Measurements from ENCODE around the gene ZNF575.
"Not testable (repeated sequence)": the region's sequence is repeated elsewhere in the genome, so short reads cannot be mapped to it uniquely, and the experiment has no call there.

ZNF575 gene

DNA sequence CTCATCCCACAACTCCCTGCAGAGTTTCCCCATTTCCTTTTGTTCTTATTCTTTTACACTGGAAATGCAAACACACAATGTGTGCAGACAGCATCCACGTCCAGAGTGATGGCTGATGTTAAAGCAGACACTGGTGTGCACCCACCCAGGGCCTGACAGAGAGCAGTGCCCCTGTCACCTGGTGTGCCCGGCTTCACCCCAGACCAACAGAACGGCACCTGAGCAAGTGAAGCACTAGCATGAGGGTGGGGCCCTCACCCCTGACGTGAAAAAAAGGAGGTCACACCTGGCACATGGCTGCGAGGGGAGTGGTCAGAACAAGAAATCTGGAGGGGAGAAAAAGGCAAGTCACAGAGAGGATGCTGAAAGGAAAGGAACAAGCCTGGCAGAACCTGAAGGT is 12.3 kb downstream of the ZNF575 start:
- DNase-seq, result no peak

- no peak for DNase-seq
These were observed 13.0 kb downstream of the ZNF575 start for GRCh38 chr19:43545981-43546380.

DNA sequence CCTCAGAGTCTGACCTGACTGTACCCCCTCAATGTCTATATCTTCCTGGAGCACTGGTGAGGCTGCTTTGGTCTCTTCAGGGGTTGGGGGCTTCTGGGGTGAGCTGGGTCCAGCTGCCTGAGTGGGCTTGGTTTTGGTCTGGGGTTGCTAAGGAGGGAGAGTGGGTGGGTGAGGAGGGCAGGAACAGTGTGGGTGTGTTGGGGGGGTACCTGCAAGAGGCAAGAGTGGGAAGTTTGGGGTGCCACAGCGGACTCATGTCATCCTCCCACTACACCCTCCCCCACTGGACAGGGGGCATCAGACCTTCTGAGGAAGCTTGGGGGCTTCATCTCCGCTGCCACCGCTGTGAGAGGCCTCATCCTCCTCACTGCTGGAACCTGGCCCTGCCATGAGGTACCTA is 13.6 kb downstream of the ZNF575 start:
- no peak for DNase-seq

DNA sequence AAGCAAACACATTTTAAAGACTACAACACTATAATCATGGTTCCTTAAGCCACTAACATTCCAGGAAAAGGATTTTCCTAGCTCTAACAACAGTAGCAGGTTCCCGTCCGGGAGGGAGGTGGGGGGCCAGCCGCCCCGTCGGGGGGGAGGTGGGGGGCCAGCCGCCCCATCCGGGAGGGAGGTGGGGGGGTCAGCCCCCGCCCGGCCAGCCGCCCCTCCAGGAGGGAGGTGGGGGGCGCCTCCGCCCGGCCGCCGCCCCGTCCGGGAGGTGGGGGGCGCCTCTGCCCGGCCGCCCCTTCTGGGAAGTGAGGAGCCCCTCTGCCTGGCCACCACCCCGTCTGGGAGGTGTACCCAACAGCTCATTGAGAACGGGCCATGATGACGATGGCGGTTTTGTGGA is 14.9 kb downstream of the ZNF575 start:
- not testable (repeated sequence) for DNase-seq

GRCh38 chr19:43548706-43549105 is 15.7 kb downstream of the ZNF575 start:
- DNase-seq, result no peak

- no peak for DNase-seq
These were observed 18.6 kb downstream of the ZNF575 start for GRCh38 chr19:43551399-43552197.

DNA sequence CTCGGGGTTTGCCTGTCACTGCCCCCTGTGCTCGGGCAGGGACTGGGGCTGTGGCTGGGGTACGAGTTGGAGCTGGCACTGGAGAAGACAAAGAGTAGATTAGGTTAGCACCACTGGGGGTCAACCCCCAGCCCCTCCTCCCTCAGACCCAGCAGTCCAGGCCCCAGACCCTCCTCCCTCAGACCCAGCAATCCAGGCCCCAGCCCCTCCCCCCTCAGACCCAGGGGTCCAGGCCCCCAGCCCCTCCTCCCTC is 19.1 kb downstream of the ZNF575 start:
- no peak for DNase-seq

DNA sequence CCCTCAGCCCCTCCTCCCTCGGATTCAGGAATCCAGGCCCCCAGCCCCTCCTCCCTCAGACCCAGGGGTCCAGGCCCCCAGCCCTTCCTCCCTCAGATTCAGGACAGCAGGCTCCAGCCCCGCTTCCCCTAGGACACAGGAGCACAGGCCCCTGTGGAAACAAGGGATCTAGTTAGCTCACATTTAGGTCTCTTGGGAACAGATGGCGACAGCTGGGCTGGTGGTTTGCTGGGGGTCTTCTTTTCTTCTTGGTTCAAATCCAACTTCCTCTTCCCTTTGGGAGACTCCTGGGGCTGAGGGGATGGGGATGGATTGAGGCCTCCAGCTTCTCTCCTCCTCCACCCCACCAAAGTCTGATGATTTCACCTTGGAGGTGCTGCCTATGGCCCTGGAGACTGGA is 19.6 kb downstream of the ZNF575 start:
- DNase-seq, result no peak

DNA sequence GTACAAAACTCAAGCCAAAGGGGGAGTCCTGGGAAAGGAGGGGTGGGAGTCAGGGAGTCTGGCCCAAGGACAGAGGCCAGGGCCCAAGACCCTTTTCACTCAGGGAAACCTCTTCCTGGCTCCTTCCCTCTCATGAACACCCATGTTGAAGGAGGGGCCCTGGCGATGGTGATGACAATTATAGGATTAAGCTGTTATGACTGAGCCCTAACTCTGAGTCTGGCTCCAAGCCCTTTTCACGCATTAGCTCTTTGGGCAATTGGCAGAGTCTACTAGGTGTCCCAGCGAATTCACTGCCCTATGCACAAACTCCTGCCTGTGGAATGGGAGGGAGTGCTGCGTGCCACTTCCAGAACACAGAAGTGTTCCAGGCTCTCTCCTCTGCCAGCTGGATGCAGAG is 20.7 kb downstream of the ZNF575 start:
- no peak for DNase-seq

DNA sequence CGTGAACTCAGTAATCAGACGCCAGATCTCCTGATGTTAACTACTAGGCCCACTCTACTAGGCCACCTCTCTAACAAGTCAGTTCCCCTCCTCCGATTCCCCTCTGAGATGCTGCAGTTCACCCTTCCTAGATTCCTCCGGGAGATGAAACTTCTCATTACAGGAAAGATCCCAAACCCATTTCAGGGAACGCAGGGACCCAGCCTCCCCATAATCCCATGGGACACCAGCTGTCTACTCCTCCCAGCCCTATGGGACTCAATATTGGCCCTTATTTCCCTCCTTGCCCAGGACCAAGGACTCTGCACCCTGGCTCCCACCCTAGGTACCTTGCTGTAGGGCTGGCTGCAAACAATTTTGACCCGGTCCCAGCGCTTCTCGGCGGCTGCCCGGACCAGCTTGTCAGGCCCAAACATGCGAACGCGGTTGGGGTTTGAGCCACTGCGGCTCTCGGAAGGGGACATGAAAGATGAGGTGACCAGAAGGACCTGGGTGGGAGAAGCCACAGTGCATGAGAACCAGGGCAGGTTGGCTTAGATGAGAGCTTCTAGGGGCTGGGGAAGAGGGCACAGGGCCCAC is 21.4 kb downstream of the ZNF575 start:
- no peak for DNase-seq

DNA sequence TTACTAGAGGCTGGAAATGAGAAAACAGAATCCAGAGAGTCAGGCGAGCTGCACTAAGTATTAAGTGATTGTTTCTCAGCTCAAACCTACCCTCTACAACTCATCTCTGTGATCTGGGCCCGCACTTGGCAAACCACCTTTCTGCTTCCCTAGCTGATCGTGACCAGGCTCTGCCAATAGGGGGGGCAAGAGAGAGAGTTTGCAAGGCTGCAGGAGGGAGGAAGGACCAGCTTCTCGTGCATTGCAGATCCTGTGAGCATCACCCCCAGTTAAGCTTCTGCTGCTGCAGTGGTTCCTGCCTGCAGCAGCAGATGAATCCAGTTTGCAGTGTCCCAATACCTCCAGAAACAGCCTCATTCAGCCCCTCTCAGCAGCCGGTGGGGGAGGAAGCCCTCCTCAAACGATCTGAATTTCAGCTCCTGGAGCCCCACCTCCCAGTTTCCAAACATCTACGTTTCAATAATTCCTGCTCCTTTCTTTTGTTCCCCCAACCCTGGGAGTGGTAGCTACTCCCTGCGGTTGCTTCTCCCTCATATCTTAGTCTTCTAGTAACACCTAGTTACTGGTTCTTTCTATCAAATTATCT is 22.3 kb downstream of the ZNF575 start:
- peak; percentile 3 for DNase-seq

- DNase-seq, result no peak
These were observed 27.7 kb downstream of the ZNF575 start for GRCh38 chr19:43560687-43561086.

DNA sequence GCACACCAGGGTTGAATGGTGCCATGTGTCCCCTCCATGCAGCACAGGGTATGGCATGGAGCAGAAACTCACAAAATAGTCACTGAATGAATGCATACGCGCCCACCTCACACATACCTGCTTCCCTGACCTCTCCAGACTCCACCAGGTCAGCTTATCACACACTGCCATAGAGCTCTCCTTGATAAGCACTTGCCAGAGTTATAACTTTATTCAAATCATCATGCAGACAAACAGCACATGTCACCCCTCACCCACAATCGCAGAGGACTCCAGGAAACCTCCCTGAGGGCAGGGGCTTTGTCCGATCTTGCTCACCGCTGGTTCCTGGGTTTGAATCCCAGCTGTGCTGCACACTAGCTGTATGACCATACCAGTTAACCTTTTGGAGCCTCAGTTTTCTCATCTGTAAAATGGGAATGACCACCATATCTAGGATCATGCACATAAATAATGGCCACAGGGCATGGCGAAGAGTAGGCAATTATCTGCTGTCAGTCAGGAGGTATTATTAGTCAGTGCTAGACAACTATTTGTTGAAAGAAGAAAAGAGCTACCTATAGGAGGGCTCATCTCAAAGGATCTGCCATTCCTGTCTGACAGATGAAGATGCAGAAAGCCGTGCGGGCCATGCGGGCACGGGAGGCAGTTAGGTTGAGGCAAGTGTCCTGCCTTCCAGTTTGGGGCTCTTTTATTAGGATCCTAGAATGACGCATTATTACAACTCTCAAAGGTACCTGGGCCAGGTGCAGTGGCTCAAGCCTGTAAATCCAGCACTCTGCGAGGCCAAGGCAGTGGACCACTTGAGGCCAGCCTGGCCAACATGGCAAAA is 28.4 kb downstream of the ZNF575 start:
- DNase-seq, result no peak

GRCh38 chr19:43562226-43562697 is 29.3 kb downstream of the ZNF575 start:
- DNase-seq, result no peak

DNA sequence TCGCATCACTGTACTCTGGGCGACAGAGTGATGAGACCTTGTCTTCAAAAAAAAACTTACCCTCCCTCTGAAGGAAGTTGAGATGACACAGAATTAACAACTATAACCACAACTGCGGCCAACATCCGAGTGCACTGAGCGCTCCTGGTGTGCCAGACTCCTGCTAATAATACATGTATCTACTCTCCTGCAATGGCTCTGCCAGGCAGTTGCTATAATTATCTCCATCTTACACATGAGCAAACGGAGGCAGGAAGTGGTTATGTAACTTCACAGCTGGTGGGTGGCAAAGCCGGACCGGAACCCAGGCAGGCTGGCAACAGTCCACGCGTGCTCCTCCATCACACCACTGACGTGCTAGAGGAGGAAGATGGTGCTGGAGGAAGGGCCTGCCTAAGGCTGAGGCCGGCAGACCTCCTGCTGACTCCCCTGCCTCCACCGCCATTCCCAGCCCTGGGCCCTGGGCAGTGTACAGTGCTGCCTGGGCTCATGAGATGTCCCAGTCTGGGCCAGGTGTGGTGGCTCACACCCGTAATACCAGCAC is 29.8 kb downstream of the ZNF575 start:
- peak; percentile 12 for DNase-seq

- DNase-seq, result no peak
These were observed 30.9 kb downstream of the ZNF575 start for GRCh38 chr19:43563816-43564457.

GRCh38 chr19:43564800-43565199 is 31.8 kb downstream of the ZNF575 start:
- DNase-seq, result no peak

GRCh38 chr19:43569657-43570056 is 36.7 kb downstream of the ZNF575 start:
- no peak for DNase-seq

GRCh38 chr19:43570174-43570791 is 37.3 kb downstream of the ZNF575 start:
- peak; percentile 24 for DNase-seq

GRCh38 chr19:43572171-43572588 is 39.2 kb downstream of the ZNF575 start:
- no peak for DNase-seq

- no peak for DNase-seq
These were observed 41.6 kb downstream of the ZNF575 start for GRCh38 chr19:43574424-43575155.
